Thoracic aorta (tissue), 2 donors: ENCODE data around the gene RIT1. TPM values are rescaled to one million over a fixed set of nuclear protein-coding genes. Genes with fewer than 3 reads are reported as not detected.

Experiments used
- ATAC-seq: fragments of 150-250 bp; one replicate; pipeline ENCODE4 v1.8.0; 2017; ENCODE audit warnings: low read depth; ENCODE audit not compliant: insufficient number of reproducible peaks, low FRiP score
- DNase-seq: peaks from one replicate; pipeline ENCODE4 v3.0.0-alpha.2; 2020; ENCODE audit warnings: low spot score
- H3K27ac ChIP-seq, 2 donors: fragments of 200-600 bp; sonication (generic); 1 replicate in 1 of 2; 2 replicates in 1 of 2; pipeline ENCODE4 v1.5.1; 2016; ENCODE audit warnings: mild to moderate bottlenecking in 2 of 2, moderate library complexity in 2 of 2
- H3K27me3 ChIP-seq: fragments of 200-600 bp; sonication (generic); replicated peaks from 2 replicates; pipeline ENCODE4 v1.6.0; 2016; ENCODE audit warnings: mild to moderate bottlenecking; ENCODE audit not compliant: insufficient read depth
- H3K36me3 ChIP-seq: fragments of 200-600 bp; sonication (generic); one replicate; pipeline ENCODE4 v1.5.1; 2016
- H3K4me1 ChIP-seq, 2 donors: fragments of 200-600 bp; sonication (generic); 1 replicate in 1 of 2; 2 replicates in 1 of 2; pipeline versions ENCODE4 v1.5.1 to v1.6.0; 2016; ENCODE audit warnings: low read depth in 2 of 2, mild to moderate bottlenecking in 1 of 2; ENCODE audit not compliant: control insufficient read depth in 1 of 2
- H3K4me3 ChIP-seq: fragments of 200-600 bp; sonication (generic); 2 replicates; pipeline ENCODE4 v1.5.1; 2016; ENCODE audit warnings: mild to moderate bottlenecking
- H3K9me3 ChIP-seq: fragments of 200-600 bp; sonication (generic); 2 replicates; pipeline ENCODE4 v1.5.1; 2016
- CTCF ChIP-seq: fragments of 200-600 bp; sonication (generic); IDR thresholded peaks from one replicate; pipeline ENCODE4 v1.5.1; 2019; ENCODE audit warnings: antibody characterized with exemption
- total RNA-seq, 2 donors: library from RNA; depleted of rRNA; stranded (reverse); fragments of >200 nt; gene quantifications; one replicate each; pipeline versions ENCODE4 v1.1.0 to v1.2.3, GENCODE V29; 2016

The RIT1 gene
- total RNA-seq, 2 donors from 2014 or later, result 27.1 to 42.8 TPM

- Histone ChIP-seq H3K36me3 (peaks cover 88% of the 10 kb centered on the region), H3K27ac (peak overlapping the region in 1 of 2 donors; percentile 35)
Observed at GRCh38 chr1:155951753-155952504, 40.8 kb upstream of the RIT1 start.

GRCh38 chr1:155950829-155951228 is 39.7 kb upstream of the RIT1 start:
- Histone ChIP-seq H3K27ac (no peak overlapping the region), H3K4me1 (peaks cover 5 to 11% of the 10 kb centered on the region in 2 donors), H3K36me3 (peaks cover 84% of the 10 kb centered on the region), H3K9me3 (no peaks in the 10 kb centered on the region), H3K27me3 (no peaks in the 10 kb centered on the region), H3K4me3 (no peak overlapping the region)
- no peak for DNase-seq
- ATAC-seq, result no peak
- TF ChIP-seq CTCF, result no peak

More at GRCh38 chr1:155951753-155952504, 40.8 kb upstream of the RIT1 start:
- no peak for DNase-seq
- H3K4me3 ChIP-seq, result no peak overlapping the region
- no peaks in the 10 kb centered on the region for H3K9me3 ChIP-seq
- H3K4me1 ChIP-seq, result peaks cover 0 to under 1% of the 10 kb centered on the region in 2 donors
- H3K27me3 ChIP-seq, result no peaks in the 10 kb centered on the region
- no peak for ATAC-seq
- no peak for TF ChIP-seq CTCF

GRCh38 chr1:155947741-155948140 is 36.6 kb upstream of the RIT1 start:
- ATAC-seq (no peak), DNase-seq (no peak)
- Histone ChIP-seq H3K4me3 (no peak overlapping the region), H3K9me3 (no peaks in the 10 kb centered on the region), H3K4me1 (peaks cover 5 to 22% of the 10 kb centered on the region in 2 donors), H3K36me3 (peaks cover 57% of the 10 kb centered on the region), H3K27ac (no peak overlapping the region), H3K27me3 (no peaks in the 10 kb centered on the region)
- TF ChIP-seq CTCF, result no peak

- no peaks in the 10 kb centered on the region for H3K9me3 ChIP-seq
Observed at GRCh38 chr1:155947292-155947691, 36.1 kb upstream of the RIT1 start.

More at GRCh38 chr1:155947292-155947691, 36.1 kb upstream of the RIT1 start:
- DNase-seq (no peak), ATAC-seq (no peak)
- Histone ChIP-seq H3K4me3 (no peak overlapping the region), H3K4me1 (peaks cover 5 to 22% of the 10 kb centered on the region in 2 donors), H3K36me3 (peaks cover 52% of the 10 kb centered on the region), H3K27ac (peak overlapping the region in 1 of 2 donors; percentile 46), H3K27me3 (no peaks in the 10 kb centered on the region)
- TF ChIP-seq CTCF, result no peak
